ENCODE results near the gene FERMT3. TPM values are rescaled to one million over a fixed set of nuclear protein-coding genes. Genes with fewer than 3 reads are reported as not detected.
A peak's percentile ranks its signal among the peaks of the same experiment; 100 is the strongest.

FERMT3 gene
- total and polyA plus RNA-seq, 2 of the 13 experiments (the other 11 are each of a cell fraction or from before 2014, with no cell fraction given): 0.29 TPM; not detected in 1

DNA sequence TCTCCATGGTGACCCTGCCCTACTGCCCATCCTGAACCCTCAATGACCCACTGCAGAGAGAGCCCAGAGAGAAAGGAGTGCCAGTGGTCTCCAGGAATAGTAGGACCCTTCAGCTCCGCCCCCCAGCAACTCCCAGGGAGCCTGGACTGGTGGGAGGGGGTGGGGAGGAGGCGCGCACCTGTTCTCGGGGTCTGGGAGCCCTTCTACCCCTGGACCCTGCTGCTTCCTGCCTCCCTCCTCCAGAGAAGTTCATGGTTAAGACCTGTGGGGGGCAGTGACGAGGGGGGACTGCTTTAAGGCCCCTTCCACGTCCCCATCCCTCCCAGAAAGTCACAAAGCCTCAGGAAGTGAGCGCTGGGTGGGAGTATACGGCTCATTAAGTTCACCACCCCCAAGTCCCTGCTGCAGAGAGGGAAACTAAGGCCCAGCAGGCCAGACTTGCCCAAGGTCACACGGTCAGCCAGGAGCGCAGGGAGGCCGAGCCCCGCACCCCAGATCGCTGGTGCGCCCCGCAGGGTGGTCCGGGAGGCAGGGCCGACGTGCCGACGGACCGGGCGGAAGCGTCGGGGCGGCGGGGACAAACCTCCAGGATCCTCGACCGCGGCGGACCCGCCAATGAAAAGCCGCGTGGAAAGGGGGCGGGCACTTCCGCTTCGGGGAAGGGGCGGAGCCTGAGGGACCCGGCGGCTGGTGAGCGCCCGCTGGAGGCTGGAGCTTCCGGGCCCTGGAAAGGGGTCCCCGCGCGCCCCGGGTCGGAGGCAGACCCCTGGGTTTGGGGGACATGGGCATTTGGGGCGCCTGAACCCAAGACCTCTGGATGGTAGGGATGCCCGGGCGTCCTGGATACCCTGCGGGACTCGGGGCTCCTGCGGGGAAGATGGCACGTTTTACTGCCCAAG, 19.3 kb downstream of the FERMT3 start, which contains the start of the genes NUDT22 and TRPT1 (continued):
- TF ChIP-seq, protein P1, sequence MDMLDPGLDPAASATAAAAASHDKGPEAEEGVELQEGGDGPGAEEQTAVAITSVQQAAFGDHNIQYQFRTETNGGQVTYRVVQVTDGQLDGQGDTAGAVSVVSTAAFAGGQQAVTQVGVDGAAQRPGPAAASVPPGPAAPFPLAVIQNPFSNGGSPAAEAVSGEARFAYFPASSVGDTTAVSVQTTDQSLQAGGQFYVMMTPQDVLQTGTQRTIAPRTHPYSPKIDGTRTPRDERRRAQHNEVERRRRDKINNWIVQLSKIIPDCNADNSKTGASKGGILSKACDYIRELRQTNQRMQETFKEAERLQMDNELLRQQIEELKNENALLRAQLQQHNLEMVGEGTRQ (IDR thresholded peaks at IDR 0.05; ENCODE audit: low read depth, low read length): no peak
- TF ChIP-seq, protein P1 (CRISPR knock-in tag; IDR thresholded peaks at IDR 0.05; ENCODE audit: borderline replicate concordance): no peak; the same call in 1 of the 2 replicates
- TF ChIP-seq SNAPC2 (CRISPR knock-in tag; IDR thresholded peaks at IDR 0.05): peak; percentile 76; the same call in 1 of the 2 replicates
- TF ChIP-seq ZNF274 (CRISPR knock-in tag; IDR thresholded peaks at IDR 0.05): peak; percentile 17; the same call in 1 of the 2 replicates
- TF ChIP-seq, protein P2, sequence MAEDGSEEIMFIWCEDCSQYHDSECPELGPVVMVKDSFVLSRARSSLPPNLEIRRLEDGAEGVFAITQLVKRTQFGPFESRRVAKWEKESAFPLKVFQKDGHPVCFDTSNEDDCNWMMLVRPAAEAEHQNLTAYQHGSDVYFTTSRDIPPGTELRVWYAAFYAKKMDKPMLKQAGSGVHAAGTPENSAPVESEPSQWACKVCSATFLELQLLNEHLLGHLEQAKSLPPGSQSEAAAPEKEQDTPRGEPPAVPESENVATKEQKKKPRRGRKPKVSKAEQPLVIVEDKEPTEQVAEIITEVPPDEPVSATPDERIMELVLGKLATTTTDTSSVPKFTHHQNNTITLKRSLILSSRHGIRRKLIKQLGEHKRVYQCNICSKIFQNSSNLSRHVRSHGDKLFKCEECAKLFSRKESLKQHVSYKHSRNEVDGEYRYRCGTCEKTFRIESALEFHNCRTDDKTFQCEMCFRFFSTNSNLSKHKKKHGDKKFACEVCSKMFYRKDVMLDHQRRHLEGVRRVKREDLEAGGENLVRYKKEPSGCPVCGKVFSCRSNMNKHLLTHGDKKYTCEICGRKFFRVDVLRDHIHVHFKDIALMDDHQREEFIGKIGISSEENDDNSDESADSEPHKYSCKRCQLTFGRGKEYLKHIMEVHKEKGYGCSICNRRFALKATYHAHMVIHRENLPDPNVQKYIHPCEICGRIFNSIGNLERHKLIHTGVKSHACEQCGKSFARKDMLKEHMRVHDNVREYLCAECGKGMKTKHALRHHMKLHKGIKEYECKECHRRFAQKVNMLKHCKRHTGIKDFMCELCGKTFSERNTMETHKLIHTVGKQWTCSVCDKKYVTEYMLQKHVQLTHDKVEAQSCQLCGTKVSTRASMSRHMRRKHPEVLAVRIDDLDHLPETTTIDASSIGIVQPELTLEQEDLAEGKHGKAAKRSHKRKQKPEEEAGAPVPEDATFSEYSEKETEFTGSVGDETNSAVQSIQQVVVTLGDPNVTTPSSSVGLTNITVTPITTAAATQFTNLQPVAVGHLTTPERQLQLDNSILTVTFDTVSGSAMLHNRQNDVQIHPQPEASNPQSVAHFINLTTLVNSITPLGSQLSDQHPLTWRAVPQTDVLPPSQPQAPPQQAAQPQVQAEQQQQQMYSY (CRISPR knock-in tag; IDR thresholded peaks at IDR 0.05): no peak
- TF ChIP-seq ZNF792 (CRISPR knock-in tag; IDR thresholded peaks at IDR 0.05): no peak
- no peak for TF ChIP-seq ZNF782 (CRISPR knock-in tag; IDR thresholded peaks at IDR 0.05; ENCODE audit: borderline replicate concordance)
- TF ChIP-seq CEBPB (IDR thresholded peaks at IDR 0.05; ENCODE audit: borderline replicate concordance, low read depth, low read length): no peak
- TF ChIP-seq KMT2A (CRISPR knock-in tag; IDR thresholded peaks at IDR 0.05): no peak; the same call in 1 of the 2 replicates
- peak; percentile 71; the same call in 1 of the 2 replicates for TF ChIP-seq MYC (CRISPR knock-in tag; IDR thresholded peaks at IDR 0.05; ENCODE audit: borderline replicate concordance)
- TF ChIP-seq ADNP (CRISPR knock-in tag; IDR thresholded peaks at IDR 0.05): no peak
- peak; percentile 59; the same call in 1 of the 2 replicates for TF ChIP-seq TMF1 (CRISPR knock-in tag; IDR thresholded peaks at IDR 0.05; ENCODE audit: low read depth)
- TF ChIP-seq, protein P3, sequence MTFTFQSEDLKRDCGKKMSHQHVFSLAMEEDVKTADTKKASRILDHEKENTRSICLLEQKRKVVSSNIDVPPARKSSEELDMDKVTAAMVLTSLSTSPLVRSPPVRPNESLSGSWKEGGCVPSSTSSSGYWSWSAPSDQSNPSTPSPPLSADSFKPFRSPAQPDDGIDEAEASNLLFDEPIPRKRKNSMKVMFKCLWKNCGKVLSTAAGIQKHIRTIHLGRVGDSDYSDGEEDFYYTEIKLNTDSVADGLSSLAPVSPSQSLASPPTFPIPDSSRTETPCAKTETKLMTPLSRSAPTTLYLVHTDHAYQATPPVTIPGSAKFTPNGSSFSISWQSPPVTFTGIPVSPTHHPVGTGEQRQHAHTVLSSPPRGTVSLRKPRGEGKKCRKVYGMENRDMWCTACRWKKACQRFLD (CRISPR knock-in tag; IDR thresholded peaks at IDR 0.05; ENCODE audit: borderline replicate concordance): no peak
- TF ChIP-seq ZNF34 (CRISPR knock-in tag; IDR thresholded peaks at IDR 0.05; ENCODE audit: borderline replicate concordance): no peak
- TF ChIP-seq, protein P4, sequence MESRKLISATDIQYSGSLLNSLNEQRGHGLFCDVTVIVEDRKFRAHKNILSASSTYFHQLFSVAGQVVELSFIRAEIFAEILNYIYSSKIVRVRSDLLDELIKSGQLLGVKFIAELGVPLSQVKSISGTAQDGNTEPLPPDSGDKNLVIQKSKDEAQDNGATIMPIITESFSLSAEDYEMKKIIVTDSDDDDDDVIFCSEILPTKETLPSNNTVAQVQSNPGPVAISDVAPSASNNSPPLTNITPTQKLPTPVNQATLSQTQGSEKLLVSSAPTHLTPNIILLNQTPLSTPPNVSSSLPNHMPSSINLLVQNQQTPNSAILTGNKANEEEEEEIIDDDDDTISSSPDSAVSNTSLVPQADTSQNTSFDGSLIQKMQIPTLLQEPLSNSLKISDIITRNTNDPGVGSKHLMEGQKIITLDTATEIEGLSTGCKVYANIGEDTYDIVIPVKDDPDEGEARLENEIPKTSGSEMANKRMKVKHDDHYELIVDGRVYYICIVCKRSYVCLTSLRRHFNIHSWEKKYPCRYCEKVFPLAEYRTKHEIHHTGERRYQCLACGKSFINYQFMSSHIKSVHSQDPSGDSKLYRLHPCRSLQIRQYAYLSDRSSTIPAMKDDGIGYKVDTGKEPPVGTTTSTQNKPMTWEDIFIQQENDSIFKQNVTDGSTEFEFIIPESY (CRISPR knock-in tag; IDR thresholded peaks at IDR 0.05): no peak
- TF ChIP-seq HDAC2 (CRISPR knock-in tag; IDR thresholded peaks at IDR 0.05): peak; percentile 50
- peak; percentile 78; the same call in 1 of the 2 replicates for TF ChIP-seq ZBTB7A (CRISPR knock-in tag; IDR thresholded peaks at IDR 0.05)
- TF ChIP-seq ZNF335 (CRISPR knock-in tag; IDR thresholded peaks at IDR 0.05): no peak
- TF ChIP-seq ZNF747 (CRISPR knock-in tag; IDR thresholded peaks at IDR 0.05; ENCODE audit: borderline replicate concordance): peak; percentile 29; the same call in 1 of the 2 replicates
- TF ChIP-seq STAG1 (CRISPR knock-in tag; IDR thresholded peaks at IDR 0.05): no peak
- no peak for TF ChIP-seq MAFK (conservative IDR thresholded peaks at IDR 0.05 in 1 of 2, IDR thresholded peaks at IDR 0.05 in 1 of 2; ENCODE audit: low read length in 2 of 2)
